Measurements from ENCODE around the gene DCUN1D3.
"Not testable (repeated sequence)": the region's sequence is repeated elsewhere in the genome, so short reads cannot be mapped to it uniquely, and the experiment has no call there.

DCUN1D3 gene

GRCh38 chr16:20937736-20938135, 37.6 kb upstream of the DCUN1D3 start:
- no peak for DNase-seq (ENCODE audit: insufficient read length)
- FAIRE-seq, result no peak
- TF ChIP-seq POLR2A (IDR thresholded peaks at IDR 0.05; ENCODE audit: low read depth, low read length), result no peak
- TF ChIP-seq POLR2AphosphoS5 (IDR thresholded peaks at IDR 0.05; ENCODE audit: low read depth, low read length), result no peak
- no peak for TF ChIP-seq TAF1 (IDR thresholded peaks at IDR 0.05; ENCODE audit: borderline replicate concordance, low read depth, low read length)

DNA sequence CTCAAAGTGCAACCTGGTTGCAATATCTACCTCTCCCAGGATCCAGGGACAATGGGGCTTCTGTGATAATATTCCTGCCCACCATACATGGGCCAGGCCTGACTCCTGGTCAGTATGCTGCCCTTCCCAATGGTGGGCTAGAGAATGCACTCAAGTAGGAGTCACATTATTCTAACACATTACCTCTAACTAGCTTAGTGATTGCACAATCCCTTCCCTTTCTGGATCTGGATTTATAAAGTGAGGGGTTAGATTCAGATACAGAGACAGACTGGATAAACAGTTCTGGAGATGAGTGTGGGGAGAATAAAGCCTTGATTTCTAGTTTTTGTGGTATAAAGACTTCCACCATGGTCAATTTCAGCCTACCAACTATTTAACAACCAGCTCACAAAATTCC, 33.4 kb upstream of the DCUN1D3 start:
- DNase-seq (ENCODE audit: insufficient read length), result no peak
- no peak for FAIRE-seq
- TF ChIP-seq POLR2A (IDR thresholded peaks at IDR 0.05; ENCODE audit: low read depth, low read length) (no peak), TAF1 (IDR thresholded peaks at IDR 0.05; ENCODE audit: borderline replicate concordance, low read depth, low read length) (no peak), POLR2AphosphoS5 (IDR thresholded peaks at IDR 0.05; ENCODE audit: low read depth, low read length) (no peak)

DNA sequence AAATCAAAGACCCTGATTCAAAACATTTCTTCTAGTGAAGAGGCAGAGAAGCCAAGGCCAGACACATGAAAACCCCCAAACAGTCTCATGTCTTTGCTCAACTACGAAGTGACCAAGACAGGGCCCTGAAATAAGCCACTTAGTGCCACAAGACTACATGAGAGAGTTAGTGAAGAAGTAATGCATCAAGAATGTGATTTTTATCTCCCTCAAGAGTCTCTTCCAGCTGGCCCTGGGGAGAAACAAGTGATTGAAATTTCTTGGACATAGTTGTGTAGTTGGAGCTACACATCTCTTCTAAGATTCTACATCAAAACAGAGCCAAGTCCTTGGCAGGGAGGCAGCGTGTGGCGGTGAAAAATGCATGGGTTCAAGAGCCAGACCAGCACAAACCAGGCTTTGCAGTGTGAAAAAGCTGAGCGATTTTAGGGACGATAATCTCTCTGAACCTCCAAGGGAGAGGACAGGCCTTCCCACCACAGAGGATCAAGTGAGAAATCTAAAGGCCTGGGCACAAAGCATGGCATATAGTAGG, 31.0 kb upstream of the DCUN1D3 start:
- DNase-seq (ENCODE audit: insufficient read length) (no peak), FAIRE-seq (no peak)
- TF ChIP-seq POLR2A (IDR thresholded peaks at IDR 0.05; ENCODE audit: low read depth, low read length) (no peak), POLR2AphosphoS5 (IDR thresholded peaks at IDR 0.05; ENCODE audit: low read depth, low read length) (no peak), TAF1 (IDR thresholded peaks at IDR 0.05; ENCODE audit: borderline replicate concordance, low read depth, low read length) (no peak)

GRCh38 chr16:20930365-20930690, 30.2 kb upstream of the DCUN1D3 start:
- no peak for FAIRE-seq
- TF ChIP-seq POLR2A (IDR thresholded peaks at IDR 0.05; ENCODE audit: low read depth, low read length) (no peak), TAF1 (IDR thresholded peaks at IDR 0.05; ENCODE audit: borderline replicate concordance, low read depth, low read length) (no peak), POLR2AphosphoS5 (IDR thresholded peaks at IDR 0.05; ENCODE audit: low read depth, low read length) (no peak)
- no peak for DNase-seq (ENCODE audit: insufficient read length)

- FAIRE-seq; DNase-seq (ENCODE audit: insufficient read length): not testable (repeated sequence)
These were observed 29.7 kb upstream of the DCUN1D3 start for GRCh38 chr16:20929676-20930364.

DNA sequence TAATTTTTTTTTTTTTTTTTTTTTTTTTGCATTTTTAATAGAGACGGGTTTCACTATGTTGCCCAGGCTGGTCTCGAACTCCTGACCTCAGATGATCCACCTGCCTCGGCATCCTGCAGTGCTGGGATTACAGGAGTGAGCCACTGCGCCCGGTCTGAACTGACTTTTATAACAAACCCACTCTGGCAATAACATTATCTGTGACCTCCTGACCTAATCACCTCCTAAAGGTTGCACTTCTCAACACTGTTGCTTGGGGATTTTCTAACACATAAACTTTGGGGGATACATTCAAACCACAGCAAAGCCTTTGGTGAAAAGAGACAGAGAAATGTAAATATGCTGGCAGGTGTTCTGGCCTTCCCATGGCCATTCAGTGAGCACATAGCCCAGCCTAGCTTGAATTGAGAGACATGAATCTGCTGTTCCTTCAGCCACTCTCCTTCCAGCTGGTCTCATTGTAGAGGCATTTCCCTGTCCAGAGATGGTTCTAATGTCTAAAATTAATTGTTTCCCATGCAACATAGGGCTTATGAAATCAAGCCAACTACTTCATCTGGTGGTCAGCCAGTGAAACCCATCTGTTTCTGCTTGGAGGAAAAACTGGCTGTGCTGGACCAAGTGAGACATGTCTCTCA, 28.7 kb upstream of the DCUN1D3 start:
- DNase-seq (ENCODE audit: insufficient read length) (no peak), FAIRE-seq (no peak)
- TF ChIP-seq TAF1 (IDR thresholded peaks at IDR 0.05; ENCODE audit: borderline replicate concordance, low read depth, low read length) (no peak), POLR2A (IDR thresholded peaks at IDR 0.05; ENCODE audit: low read depth, low read length) (no peak), POLR2AphosphoS5 (IDR thresholded peaks at IDR 0.05; ENCODE audit: low read depth, low read length) (no peak)

DNA sequence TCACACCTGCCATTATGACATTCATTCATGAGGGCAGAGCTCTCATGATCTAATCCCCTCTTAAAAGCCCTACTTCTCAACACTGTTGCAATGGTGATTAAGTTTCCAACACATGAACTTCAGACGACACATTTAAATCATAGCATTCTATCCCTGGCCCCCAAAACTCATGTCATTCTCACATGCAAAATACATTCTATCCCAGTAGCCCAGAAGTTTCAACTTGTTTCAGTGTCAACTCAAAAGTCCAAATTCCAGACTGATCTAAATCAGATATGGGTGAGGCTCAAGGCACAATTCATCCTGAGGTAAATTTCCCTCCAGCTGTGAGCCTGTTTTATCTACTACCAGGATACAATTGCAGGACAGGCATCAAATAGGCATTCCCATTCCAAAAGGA, 25.6 kb upstream of the DCUN1D3 start:
- no peak for FAIRE-seq
- no peak for DNase-seq (ENCODE audit: insufficient read length)
- TF ChIP-seq POLR2AphosphoS5 (IDR thresholded peaks at IDR 0.05; ENCODE audit: low read depth, low read length) (no peak), POLR2A (IDR thresholded peaks at IDR 0.05; ENCODE audit: low read depth, low read length) (no peak), TAF1 (IDR thresholded peaks at IDR 0.05; ENCODE audit: borderline replicate concordance, low read depth, low read length) (no peak)

- TF ChIP-seq POLR2A (IDR thresholded peaks at IDR 0.05; ENCODE audit: low read depth, low read length) (no peak), TAF1 (IDR thresholded peaks at IDR 0.05; ENCODE audit: borderline replicate concordance, low read depth, low read length) (no peak), POLR2AphosphoS5 (IDR thresholded peaks at IDR 0.05; ENCODE audit: low read depth, low read length) (no peak)
- FAIRE-seq, result no peak
- DNase-seq (ENCODE audit: insufficient read length), result no peak
These were observed 23.7 kb upstream of the DCUN1D3 start for GRCh38 chr16:20923876-20924275.

- no peak for FAIRE-seq
- DNase-seq (ENCODE audit: insufficient read length), result no peak
- no peak for TF ChIP-seq POLR2AphosphoS5 (IDR thresholded peaks at IDR 0.05; ENCODE audit: low read depth, low read length)
- TF ChIP-seq POLR2A (IDR thresholded peaks at IDR 0.05; ENCODE audit: low read depth, low read length), result no peak
- no peak for TF ChIP-seq TAF1 (IDR thresholded peaks at IDR 0.05; ENCODE audit: borderline replicate concordance, low read depth, low read length)
These were observed 20.6 kb upstream of the DCUN1D3 start for GRCh38 chr16:20920799-20921198.

- no peak for DNase-seq (ENCODE audit: insufficient read length)
- TF ChIP-seq POLR2A (IDR thresholded peaks at IDR 0.05; ENCODE audit: low read depth, low read length) (no peak), TAF1 (IDR thresholded peaks at IDR 0.05; ENCODE audit: borderline replicate concordance, low read depth, low read length) (no peak), POLR2AphosphoS5 (IDR thresholded peaks at IDR 0.05; ENCODE audit: low read depth, low read length) (no peak)
- no peak for FAIRE-seq
These were observed 19.9 kb upstream of the DCUN1D3 start for GRCh38 chr16:20920091-20920490.

- FAIRE-seq (no peak), DNase-seq (ENCODE audit: insufficient read length) (no peak)
- TF ChIP-seq TAF1 (IDR thresholded peaks at IDR 0.05; ENCODE audit: borderline replicate concordance, low read depth, low read length) (no peak), POLR2A (IDR thresholded peaks at IDR 0.05; ENCODE audit: low read depth, low read length) (no peak), POLR2AphosphoS5 (IDR thresholded peaks at IDR 0.05; ENCODE audit: low read depth, low read length) (no peak)
These were observed 18.5 kb upstream of the DCUN1D3 start for GRCh38 chr16:20918486-20919239.

- no peak for FAIRE-seq
- DNase-seq (ENCODE audit: insufficient read length), result no peak
- TF ChIP-seq POLR2AphosphoS5 (IDR thresholded peaks at IDR 0.05; ENCODE audit: low read depth, low read length) (no peak), TAF1 (IDR thresholded peaks at IDR 0.05; ENCODE audit: borderline replicate concordance, low read depth, low read length) (no peak), POLR2A (IDR thresholded peaks at IDR 0.05; ENCODE audit: low read depth, low read length) (no peak)
These were observed 16.8 kb upstream of the DCUN1D3 start for GRCh38 chr16:20916942-20917341.

Data from GM12892 (cell line).